ENCODE measurements around the gene OASL.
A peak's percentile ranks its signal among the peaks of the same experiment; 100 is the strongest.

Gene OASL

GRCh38 chr12:121064116-121064515, 25.1 kb upstream of the OASL start:
- no peak for TF ChIP-seq CTCF (IDR thresholded peaks at IDR 0.05)
- TF ChIP-seq ZFX (IDR thresholded peaks at IDR 0.05; ENCODE audit: borderline replicate concordance): no peak

GRCh38 chr12:121062391-121063045, 23.5 kb upstream of the OASL start:
- TF ChIP-seq ZFX (IDR thresholded peaks at IDR 0.05; ENCODE audit: borderline replicate concordance) (no peak), CTCF (IDR thresholded peaks at IDR 0.05) (no peak)
- no peak overlapping the region for H3K27ac ChIP-seq

More at GRCh38 chr12:121064116-121064515, 25.1 kb upstream of the OASL start:
- no peak overlapping the region for H3K27ac ChIP-seq

GRCh38 chr12:121061831-121062230, 22.8 kb upstream of the OASL start:
- no peak overlapping the region for H3K27ac ChIP-seq
- no peak for TF ChIP-seq ZFX (IDR thresholded peaks at IDR 0.05; ENCODE audit: borderline replicate concordance)
- peak; percentile 42 for TF ChIP-seq CTCF (IDR thresholded peaks at IDR 0.05)

- peak; percentile 70 for TF ChIP-seq CTCF (IDR thresholded peaks at IDR 0.05)
- TF ChIP-seq ZFX (IDR thresholded peaks at IDR 0.05; ENCODE audit: borderline replicate concordance): no peak
- H3K27ac ChIP-seq: no peak overlapping the region
Observed at GRCh38 chr12:121060149-121061001, 21.3 kb upstream of the OASL start.

GRCh38 chr12:121059031-121059898, 20.2 kb upstream of the OASL start:
- H3K27ac ChIP-seq: no peak overlapping the region
- no peak for TF ChIP-seq CTCF (IDR thresholded peaks at IDR 0.05)
- TF ChIP-seq ZFX (IDR thresholded peaks at IDR 0.05; ENCODE audit: borderline replicate concordance): no peak

- no peak for TF ChIP-seq ZFX (IDR thresholded peaks at IDR 0.05; ENCODE audit: borderline replicate concordance)
- TF ChIP-seq CTCF (IDR thresholded peaks at IDR 0.05): no peak
- no peak overlapping the region for H3K27ac ChIP-seq
Observed at GRCh38 chr12:121057794-121058193, 18.7 kb upstream of the OASL start.

All from 22Rv1 (cell line).